ENCODE data around the gene ADCY5.

The ADCY5 gene

GRCh38 chr3:123464211-123464610 is 15.3 kb upstream of the ADCY5 start:
- peak in 1 of 10 donors; percentile 56 for DNase-seq

GRCh38 chr3:123459862-123460261 is 11.0 kb upstream of the ADCY5 start:
- intact Hi-C loops (cut with DNase I) = no loop called here
- peak in 1 of 10 donors; percentile 52 for DNase-seq

More at GRCh38 chr3:123464211-123464610, 15.3 kb upstream of the ADCY5 start:
- intact Hi-C loops (cut with DNase I) = no loop called here

- intact Hi-C loops (cut with DNase I) = no loop called here
- peak in 1 of 10 donors; percentile 41 for DNase-seq
These were observed 9.4 kb upstream of the ADCY5 start for GRCh38 chr3:123458255-123458654.

GRCh38 chr3:123457841-123458240 is 9.0 kb upstream of the ADCY5 start:
- DNase-seq = no peak
- intact Hi-C loops (cut with DNase I) = no loop called here

GRCh38 chr3:123453675-123454074 is 4.8 kb upstream of the ADCY5 start:
- intact Hi-C loops (cut with DNase I) = loop anchor here (5.0 kb wide), 2 partner anchors 34 to 41 kb away; no protein-coding TSS in a partner anchor
- peak in 1 of 10 donors; percentile 26 for DNase-seq

GRCh38 chr3:123451186-123451585 is 2.3 kb upstream of the ADCY5 start:
- DNase-seq = no peak
- intact Hi-C loops (cut with DNase I) = loop anchor here (1.0 to 5.0 kb wide), 3 partner anchors 36 to 123 kb away; no protein-coding TSS in a partner anchor

- DNase-seq = peak; percentile 64 to 96 (median 76)
- intact Hi-C loops (cut with DNase I) = loop anchor here (1.0 to 5.0 kb wide), 3 partner anchors 37 to 103 kb away; no protein-coding TSS in a partner anchor
These were observed 1.2 kb upstream of the ADCY5 start for GRCh38 chr3:123449997-123450604.

GRCh38 chr3:123449102-123449996 is 459 bp upstream of the ADCY5 start:
- DNase-seq = peak in 8 of 10 donors; percentile 15 to 94 (median 73)
- intact Hi-C loops (cut with DNase I) = no loop called here

- intact Hi-C loops (cut with DNase I) = no loop called here
- DNase-seq = peak in 3 of 10 donors; percentile 50 to 84 (median 71)
These were observed 957 bp downstream of the ADCY5 start for GRCh38 chr3:123447749-123448517.

GRCh38 chr3:123447416-123447748 is 1.5 kb downstream of the ADCY5 start:
- intact Hi-C loops (cut with DNase I) = no loop called here
- DNase-seq = peak in 1 of 10 donors; percentile 88

GRCh38 chr3:123446610-123447109 is 2.2 kb downstream of the ADCY5 start:
- peak in 2 of 10 donors; percentile 58 to 72 for DNase-seq

GRCh38 chr3:123446210-123446609 is 2.7 kb downstream of the ADCY5 start:
- intact Hi-C loops (cut with DNase I) = no loop called here
- peak in 2 of 10 donors; percentile 52 to 77 for DNase-seq

More at GRCh38 chr3:123446610-123447109, 2.2 kb downstream of the ADCY5 start:
- intact Hi-C loops (cut with DNase I) = no loop called here

GRCh38 chr3:123445702-123446101 is 3.2 kb downstream of the ADCY5 start:
- intact Hi-C loops (cut with DNase I) = no loop called here
- peak in 1 of 10 donors; percentile 41 for DNase-seq

GRCh38 chr3:123444744-123445143 is 4.1 kb downstream of the ADCY5 start:
- intact Hi-C loops (cut with DNase I) = no loop called here
- peak in 1 of 10 donors; percentile 21 for DNase-seq

GRCh38 chr3:123444023-123444422 is 4.9 kb downstream of the ADCY5 start:
- intact Hi-C loops (cut with DNase I) = no loop called here
- DNase-seq = peak in 6 of 10 donors; percentile 66 to 94 (median 79)

GRCh38 chr3:123442908-123443307 is 6.0 kb downstream of the ADCY5 start:
- intact Hi-C loops (cut with DNase I) = no loop called here

GRCh38 chr3:123442125-123442524 is 6.8 kb downstream of the ADCY5 start:
- intact Hi-C loops (cut with DNase I) = no loop called here
- peak in 3 of 10 donors; percentile 45 to 75 (median 53) for DNase-seq

More at GRCh38 chr3:123442908-123443307, 6.0 kb downstream of the ADCY5 start:
- peak in 1 of 10 donors; percentile 80 for DNase-seq

- DNase-seq = peak in 3 of 10 donors; percentile 61 to 92 (median 68)
- intact Hi-C loops (cut with DNase I) = no loop called here
These were observed 8.9 kb downstream of the ADCY5 start for GRCh38 chr3:123439806-123440580.

- DNase-seq = peak in 2 of 10 donors; percentile 68 to 80
- intact Hi-C loops (cut with DNase I) = no loop called here
These were observed 15.9 kb downstream of the ADCY5 start for GRCh38 chr3:123432832-123433523.
